Left ventricle myocardium superior (tissue), 1 donor: ENCODE results near the gene EPS15. TPM values are rescaled to one million over a fixed set of nuclear protein-coding genes. Genes with fewer than 3 reads are reported as not detected.
"Not testable (repeated sequence)": the region's sequence is repeated elsewhere in the genome, so short reads cannot be mapped to it uniquely, and the experiment has no call there.

ENCODE experiments used
- ATAC-seq: fragments of 200-7000 bp; cut with Tn5 transposase; one replicate; pipeline ENCODE4 v1.9.1; 2020; ENCODE audit warnings: mild to moderate bottlenecking, moderate library complexity
- DNase-seq: peaks from one replicate; pipeline ENCODE4 v3.0.0-alpha.2; 2020
- intact Hi-C: fragments of 100-400 bp; cut with micrococcal nuclease; formaldehyde crosslinking; loops from one replicate; pipeline ENCODE4 v1.11.0; 2022
- total RNA-seq: library from RNA; stranded (reverse); fragmentation: NEBNext Ultra II Directional; extraction: Animal tissue kit (Norgen Biotek cat#: 25700); gene quantifications from one replicate; pipeline ENCODE4 v1.2.1, GENCODE V29; 2021
- donor health status: DM: no; HTN: yes; CAD: no; lungs with severe emphysema.

Gene EPS15
- total RNA-seq, 1 donor from 2014 or later: 71.6 TPM

DNA sequence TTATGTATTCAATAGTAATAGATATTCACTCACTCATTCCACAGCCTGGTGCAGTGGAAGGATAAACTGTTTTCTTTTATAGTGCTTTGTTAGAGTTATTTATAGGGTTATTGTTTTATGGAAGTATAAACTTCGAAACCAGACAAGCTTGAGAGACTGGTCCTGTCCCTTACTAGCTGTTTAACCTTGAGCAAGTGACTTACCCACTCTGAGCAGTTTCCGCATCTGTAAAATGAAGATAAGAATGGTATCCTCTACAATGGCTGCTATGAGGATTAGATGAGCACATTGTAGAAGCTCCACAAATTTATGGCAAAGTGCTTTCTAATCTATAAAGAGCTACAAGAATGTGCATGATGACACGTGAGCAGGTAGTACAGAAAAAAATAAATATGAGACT, 30.8 kb upstream of the EPS15 start:
- intact Hi-C loops: no loop called here
- DNase-seq: no peak
- no peak for ATAC-seq

DNA sequence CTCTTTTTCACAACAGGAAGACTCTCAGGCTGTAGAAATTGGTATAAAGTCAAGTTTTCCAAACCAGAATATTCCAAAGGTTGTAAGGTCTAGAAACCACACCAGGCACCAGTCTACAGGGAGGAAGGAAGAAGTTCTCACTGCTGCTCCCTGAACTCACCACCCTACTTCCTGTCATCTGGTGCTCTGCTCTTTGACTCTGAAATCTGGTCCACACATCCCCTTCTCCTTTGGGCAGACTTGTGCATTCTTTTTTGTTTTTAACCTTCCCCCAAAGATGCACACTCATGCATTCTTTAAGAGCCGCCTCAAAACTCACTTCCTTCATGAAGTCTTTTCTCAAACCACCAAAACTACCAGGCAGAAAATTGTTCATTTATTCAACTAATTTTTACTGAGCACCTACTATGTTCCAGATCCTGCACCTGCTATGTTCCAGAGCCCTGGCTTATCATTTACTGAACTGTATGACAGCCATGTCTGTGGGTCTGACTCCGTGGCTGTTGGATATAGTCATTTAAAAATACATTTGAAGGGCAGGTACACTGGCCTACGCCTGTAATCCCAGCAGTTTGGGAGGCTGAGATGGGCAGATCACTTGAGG, 30.1 kb upstream of the EPS15 start:
- no peak for DNase-seq
- intact Hi-C loops: no loop called here
- peak; percentile 78 for ATAC-seq

DNA sequence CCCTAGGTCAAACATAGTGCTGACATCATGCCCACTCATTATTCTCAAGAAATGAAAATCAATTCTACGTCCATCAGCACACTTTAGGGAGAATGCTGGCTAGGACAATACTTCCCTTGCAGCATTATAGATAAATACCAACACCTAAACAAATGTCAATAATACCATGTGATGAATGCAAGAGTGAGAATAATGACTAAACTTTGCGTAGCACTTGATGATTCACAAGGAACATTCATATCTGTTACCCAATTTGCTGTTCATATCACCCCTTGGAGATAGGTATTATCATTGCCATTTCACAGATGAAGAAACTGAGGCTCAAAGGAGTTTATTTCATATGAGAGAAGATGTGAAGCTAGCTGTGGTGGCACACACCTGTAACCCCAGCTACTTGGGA, 24.8 kb upstream of the EPS15 start:
- ATAC-seq (no peak), DNase-seq (no peak)
- intact Hi-C loops: no loop called here

DNA sequence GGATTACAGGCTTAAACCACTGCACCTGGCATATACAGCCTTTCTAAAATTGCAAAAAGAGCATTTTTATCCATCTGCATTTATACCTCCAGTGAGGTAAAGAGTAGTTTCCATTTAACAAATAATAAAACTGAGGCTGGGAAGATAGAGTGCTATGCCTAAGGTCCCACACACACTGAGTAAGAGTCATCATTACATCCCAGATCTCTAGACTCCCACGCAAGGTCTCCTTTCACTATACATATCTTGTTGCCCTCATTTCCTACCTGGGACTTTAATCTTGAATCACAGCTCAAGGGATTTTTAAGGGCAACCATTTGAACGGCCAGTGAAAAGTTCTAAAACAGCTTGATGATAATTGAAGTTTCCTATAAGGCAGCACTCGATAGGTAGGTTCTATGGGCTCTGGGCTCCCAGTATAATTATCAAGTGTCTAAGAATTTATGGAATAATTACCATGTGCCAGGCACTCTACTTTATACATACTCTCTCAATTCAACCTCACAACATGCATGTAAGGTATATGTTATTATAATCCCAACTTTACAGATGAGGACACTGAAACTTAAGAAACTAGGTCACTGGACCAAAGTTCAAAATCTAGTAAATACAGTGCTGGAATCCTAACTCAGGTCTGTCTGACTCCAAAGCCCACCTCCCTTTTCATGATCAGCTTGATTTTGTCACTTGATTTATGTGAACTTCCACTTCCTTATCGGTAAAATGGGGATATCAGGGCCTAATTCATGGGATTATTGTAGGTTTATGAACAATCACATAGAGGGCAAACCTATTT, 23.3 kb upstream of the EPS15 start:
- intact Hi-C loops: no loop called here
- DNase-seq: no peak
- ATAC-seq: no peak

DNA sequence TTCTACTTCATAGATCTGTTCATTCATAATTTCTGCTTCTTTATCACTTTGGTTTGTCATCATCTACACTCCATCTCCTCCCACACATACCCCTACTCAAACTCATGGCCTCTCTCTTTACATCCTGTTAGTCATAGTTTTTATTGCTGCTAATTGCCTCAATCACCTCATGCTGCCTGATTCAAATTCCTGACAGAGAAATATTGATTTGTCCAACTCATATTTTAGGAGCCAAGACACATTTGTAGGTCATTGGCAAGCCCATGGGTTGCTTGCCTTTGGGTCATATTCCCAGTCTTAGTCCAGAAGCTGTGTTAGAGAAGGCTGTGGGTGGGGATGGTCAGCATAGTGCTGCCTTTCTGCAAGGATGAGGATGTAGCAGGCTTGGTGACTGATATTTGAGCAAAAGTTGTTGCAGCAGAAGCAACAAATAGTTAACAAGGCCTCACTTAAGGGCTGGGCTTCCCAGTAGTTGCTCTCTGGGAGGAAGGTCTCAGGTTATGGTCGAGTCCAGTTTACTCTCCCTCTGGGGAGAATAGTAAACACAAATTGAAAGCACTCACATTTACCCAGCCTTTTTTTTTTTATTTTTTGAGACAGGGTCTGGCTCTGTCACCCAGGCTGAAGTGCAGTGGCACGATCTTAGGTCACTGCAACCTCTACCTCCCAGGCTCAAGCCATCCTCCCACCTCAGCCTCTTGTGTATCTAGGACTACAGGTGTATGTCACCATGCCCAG, 22.4 kb upstream of the EPS15 start:
- intact Hi-C loops: no loop called here
- no peak for ATAC-seq
- no peak for DNase-seq

DNA sequence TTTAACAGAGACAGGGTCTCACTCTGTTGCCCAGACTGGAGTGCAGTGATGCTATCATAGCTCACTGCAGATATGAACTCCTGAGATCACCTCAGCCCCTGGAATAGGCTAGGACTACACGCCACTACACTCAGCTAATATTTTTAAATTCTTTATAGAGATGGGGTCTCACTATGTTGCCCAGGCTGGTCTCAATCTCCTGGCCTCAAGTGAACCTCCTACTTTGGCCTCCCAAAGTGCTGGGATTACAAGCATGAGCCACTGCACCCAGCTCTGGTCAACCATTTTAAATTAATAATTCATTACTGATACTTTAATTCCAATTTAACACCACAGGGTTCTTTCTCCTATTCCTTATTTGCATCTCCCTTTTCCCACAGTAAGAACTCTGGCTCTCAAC, 18.5 kb upstream of the EPS15 start:
- DNase-seq (no peak), ATAC-seq (no peak)
- intact Hi-C loops: no loop called here

DNA sequence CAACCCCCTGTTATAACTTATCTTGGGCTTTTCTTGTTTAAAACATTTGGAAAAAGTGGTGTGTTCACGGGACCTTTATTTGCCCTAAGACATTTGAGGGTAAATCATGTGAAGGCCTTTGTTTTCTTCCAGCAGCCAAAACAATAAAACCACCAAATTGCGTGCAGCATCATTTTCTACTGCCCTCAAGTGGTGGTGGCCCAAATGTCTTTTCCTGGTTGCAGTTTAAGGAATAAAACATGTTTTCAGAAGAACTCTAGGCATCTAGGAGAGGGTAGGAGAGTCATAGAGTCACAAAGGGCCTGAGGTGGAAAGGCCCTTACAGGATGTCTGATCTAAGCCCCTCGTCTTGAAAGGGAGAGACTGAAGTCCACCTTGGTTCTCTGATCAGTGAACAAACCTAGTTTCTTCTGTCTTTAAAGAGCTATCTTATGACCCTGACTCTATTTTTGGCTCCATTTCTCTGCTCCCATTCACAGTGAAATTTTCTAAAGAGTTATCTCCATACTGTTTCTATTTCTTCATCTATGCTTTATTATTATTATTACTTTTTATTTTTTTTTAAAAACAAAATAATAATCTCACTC, 16.0 kb upstream of the EPS15 start:
- intact Hi-C loops: no loop called here
- DNase-seq (no peak), ATAC-seq (peak; percentile 73)

DNA sequence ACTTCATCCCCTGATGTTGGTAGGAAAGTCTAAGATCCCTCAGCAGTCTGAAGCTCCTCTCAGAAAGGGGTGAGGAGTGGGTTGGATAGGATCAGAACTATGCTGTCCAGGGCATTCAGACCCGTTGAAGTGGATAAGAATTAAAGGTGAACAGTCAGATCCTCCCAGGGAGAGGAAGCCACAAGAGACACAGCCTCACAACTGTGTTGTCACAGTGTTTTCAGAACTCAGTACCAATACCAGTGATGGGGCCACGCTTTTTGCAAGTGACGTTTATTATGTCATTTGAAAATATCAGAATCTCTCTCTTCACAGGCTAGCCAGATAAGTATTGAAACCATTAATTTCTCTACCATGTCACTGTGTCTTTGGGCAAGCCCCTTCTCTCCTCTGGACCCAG, 15.4 kb upstream of the EPS15 start:
- ATAC-seq (peak; percentile 44), DNase-seq (no peak)
- intact Hi-C loops: no loop called here

DNA sequence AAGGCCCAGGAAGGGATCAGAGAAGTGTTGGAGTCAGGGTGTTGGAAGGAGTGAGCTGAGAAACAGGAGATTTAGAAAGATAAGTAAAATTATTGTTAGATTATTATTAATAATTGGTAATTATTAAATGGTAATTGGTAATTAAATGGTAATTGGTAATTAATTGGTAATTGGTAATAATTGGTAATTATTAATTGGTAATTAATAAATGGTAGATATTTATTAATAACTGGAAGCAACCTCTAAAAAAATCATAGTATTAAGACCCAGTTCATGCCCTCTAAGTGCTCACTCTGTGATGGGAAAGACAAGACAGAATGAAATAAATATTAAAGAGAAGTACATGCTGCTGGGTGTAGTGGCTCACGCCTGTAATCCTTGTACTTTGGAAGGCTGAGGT, 13.8 kb upstream of the EPS15 start:
- DNase-seq (no peak), ATAC-seq (no peak)
- intact Hi-C loops: no loop called here

DNA sequence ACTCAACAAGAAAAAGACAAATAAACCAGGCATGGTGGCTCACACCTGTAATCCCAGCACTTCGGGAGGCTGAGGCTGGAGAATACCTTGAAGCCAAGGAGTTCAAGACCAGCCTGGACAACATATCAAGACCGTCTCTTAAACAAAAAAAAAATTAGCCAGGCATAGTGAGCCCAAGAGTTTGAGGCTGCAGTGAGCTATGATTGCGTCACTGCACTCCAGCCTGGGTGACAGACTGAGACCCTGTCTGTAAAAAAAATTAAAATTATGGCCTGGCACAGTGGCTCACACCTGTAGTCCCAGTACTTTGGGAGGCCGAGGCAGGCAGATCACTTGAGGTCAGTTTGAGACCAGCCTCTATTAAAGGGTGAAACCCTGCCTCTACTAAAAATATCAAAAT, 11.4 kb upstream of the EPS15 start:
- intact Hi-C loops, DNase-seq, ATAC-seq: not testable (repeated sequence)

DNA sequence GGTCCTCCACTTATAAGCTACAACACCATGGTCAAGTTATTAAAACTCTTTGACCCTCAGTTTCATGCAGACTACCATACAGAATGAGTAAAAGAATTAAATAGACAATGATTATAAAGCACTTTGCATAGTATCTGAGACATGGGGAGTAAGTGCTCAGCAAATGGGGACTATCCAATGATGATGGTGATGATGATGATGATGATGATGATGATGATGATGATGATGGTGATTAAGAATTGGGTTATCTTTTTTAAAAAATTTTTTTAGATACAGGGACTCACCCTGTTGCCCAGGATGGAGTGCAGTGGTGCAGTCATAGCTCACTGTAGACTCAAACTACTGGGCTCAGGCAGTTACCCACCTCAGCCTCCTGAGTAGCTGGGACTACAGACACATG, 8.1 kb upstream of the EPS15 start:
- intact Hi-C loops: no loop called here
- ATAC-seq (no peak), DNase-seq (no peak)

DNA sequence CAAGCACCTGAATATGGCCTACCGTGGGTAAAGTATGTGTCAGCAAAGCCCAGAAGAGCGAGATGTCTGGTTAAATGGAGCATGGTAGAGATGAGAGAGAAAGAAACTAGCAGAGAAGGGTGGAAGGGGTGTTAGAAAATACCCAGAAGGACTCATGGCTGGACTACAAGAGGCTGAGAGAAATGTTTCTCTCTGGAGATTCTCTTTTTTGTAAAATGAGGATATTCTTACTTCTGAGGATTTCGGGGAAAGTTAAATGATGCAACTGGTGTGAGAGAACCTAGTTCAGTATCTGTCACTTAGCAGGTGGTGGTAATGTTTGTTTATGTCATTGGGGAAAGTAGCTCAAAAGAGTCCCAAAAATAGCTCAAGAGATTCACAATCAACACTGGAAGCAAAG, 7.2 kb upstream of the EPS15 start:
- intact Hi-C loops: no loop called here
- DNase-seq (no peak), ATAC-seq (no peak)

DNA sequence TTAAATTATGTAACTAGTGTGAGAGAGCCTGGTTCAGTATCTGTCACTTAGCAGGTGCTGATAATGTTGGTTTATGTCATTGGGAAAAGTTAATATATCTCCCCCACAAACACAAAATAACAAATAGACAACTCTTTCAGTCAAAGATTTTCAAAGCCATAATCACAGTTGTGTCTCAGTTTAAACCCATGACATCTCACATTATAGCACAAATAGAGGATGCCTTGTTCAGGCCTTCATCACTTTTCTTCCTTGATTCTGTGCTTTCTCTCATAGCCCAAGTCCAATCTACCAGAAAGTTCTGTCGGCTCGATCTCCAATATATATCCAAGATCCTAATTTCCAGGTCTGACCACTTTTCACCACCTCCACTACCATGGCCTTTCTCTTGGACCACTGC, 6.2 kb upstream of the EPS15 start:
- DNase-seq (no peak), ATAC-seq (no peak)
- intact Hi-C loops: no loop called here

DNA sequence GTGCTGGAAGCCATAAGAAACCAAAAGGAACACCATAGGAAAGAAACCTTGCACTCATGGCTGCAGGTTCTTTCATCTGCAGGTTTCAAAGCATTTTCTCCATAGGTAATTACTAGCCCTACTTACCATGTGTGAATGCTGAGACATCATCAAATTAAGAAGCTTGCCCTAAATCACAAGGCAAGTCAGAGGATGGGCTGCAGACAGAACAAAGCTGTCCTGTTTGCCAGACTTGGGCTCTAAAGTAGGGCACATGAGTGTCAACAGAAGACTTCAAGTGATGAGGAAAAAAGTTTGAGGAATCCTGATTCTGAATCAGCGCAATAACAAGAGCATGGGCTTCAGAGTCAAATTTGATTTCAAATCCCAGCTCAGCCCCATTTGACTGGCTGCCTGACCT, 5.8 kb upstream of the EPS15 start:
- intact Hi-C loops: no loop called here
- DNase-seq (no peak), ATAC-seq (no peak)

DNA sequence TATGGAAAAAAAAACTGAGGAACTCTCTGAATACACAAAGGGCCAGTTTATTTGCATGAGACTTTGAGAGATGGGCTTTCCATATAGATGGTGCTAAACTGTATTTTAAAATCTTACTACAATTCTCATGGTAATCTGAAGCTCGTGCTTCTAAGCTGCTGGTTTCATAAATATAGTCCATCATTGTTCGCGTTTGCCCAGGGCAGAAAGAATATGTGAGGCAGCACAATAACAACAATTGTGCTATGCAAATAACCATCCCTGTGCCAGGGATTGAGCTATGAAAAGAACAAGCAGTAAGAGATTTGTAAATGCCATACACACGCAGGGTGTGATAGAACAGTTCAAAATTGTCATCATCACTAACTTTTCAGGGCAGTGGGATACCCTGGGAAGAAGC, 4.9 kb upstream of the EPS15 start:
- DNase-seq: no peak
- ATAC-seq: no peak
- intact Hi-C loops: no loop called here

DNA sequence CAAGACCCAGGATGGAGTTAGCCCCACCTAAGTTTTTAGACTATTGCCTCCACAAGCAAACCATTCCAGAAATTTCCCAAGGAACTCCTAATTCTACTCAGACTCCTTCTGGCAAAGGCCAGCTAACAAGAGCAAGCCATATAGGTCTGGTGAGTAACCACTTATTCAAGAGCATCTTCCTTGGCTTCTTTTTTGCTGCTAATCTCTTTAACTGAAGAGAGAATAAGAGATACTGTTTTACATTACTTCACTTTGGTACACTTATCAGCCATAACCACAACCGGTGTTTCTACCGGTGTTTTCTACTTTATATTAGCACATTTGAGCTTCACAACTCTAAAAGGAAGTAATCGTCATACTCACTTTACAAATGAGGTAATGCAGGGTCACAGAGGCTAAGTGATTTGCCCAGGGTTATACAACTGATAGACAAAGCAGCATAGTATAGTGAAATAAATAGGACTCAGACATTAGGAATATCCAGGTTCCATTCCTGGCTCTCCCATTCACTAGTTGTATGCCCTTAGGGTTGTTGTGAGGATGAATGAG, 1.7 kb upstream of the EPS15 start:
- no peak for DNase-seq
- ATAC-seq: no peak
- intact Hi-C loops: no loop called here

DNA sequence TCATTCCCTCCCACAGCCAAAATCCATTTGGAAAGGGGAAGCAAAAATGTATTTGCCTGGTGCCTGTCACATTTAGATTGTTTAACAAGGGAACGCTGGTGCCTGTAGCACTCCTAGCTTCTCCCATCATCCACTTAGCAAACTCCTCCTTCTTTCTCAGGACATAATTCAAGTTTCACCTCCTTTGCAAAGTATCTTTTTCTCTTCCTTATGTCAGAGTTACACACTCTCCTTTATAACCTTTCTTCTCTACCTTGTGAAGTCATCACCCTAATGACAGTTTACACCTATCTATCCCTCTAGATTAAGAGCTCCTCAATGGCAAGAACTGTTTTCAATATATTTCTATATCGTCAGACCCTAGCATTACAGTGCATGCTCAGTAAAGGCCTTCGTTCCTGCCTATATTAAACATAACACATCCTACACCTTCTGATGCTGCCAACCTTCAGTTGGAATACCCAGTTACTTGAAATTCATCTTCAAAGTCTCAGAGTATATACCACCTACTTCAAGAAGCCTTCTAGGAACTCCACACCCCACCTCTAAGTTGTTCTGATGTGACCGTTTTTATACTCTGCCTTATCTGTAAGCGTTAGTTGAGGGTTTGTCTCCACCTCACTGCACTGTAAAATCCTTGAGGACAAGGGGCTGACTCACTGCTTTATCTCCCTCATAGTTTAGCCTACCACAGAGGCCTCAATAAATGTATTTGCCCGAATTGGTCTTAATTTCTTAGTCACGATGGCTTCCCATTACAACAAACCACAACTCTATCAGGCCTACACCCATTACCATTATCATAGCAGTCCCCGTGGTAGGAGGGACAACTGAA, 1.0 kb upstream of the EPS15 start:
- DNase-seq (no peak), ATAC-seq (no peak)
- intact Hi-C loops: no loop called here

DNA sequence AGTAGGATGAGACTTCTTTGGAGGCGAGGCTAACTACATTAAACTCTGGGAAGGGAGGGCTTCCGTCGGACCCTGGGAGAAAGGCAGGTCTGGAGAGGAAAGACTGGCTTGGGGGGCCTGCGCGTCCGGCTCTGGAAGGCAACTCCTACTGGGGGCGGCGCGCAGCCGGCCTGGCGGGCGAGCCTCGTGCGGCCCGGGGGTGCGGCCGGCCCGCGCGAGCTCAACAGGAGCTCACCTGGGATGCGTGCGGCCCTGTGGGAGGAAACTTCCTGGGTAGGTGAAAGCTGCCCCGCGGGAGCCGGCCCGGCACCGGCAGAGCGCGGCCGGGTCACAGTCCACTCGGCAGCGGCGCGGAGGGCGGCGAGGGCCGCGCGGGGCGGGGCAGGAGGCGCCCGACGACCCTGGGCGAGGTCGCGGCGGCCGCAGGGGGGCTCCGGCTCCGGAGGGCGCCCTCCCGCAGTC, 449 bp downstream of the EPS15 start:
- peak; percentile 67 for ATAC-seq
- peak; percentile 74 for DNase-seq
- intact Hi-C loops: no loop called here

DNA sequence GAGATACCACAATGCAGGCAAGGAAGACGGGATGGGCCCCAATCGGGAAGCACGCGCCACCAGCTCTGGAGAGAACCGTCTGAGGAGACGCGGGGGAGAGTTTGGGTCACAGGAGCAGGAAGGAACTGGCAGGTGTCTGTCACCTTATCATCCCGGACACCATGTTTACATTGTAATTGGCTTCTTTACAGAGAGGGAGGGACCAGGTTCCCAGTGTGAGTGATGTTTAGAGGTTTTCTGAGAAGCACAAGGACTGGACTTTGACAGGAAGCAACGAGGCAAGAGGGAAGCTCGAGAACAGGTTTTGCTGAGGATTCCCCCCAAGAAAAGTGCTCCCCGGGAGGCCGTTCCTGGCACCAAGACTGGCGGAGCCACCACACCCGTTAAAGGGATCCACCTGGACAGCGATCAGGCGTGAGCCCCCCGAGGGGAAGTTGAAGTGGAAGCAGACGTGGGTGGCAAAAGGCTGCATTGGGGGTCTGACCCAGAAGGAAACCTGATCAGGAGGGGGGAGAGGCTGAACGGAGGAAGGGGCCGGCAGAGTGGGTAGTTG, 957 bp downstream of the EPS15 start:
- intact Hi-C loops: no loop called here
- DNase-seq (peak; percentile 50), ATAC-seq (peak; percentile 36)
